ENCODE results near the gene GPRIN3. TPM values are rescaled to one million over a fixed set of nuclear protein-coding genes. Genes with fewer than 3 reads are reported as not detected.

The GPRIN3 gene
- total RNA-seq, 1 donor from 2014 or later, result not detected

- TF ChIP-seq, protein P1, sequence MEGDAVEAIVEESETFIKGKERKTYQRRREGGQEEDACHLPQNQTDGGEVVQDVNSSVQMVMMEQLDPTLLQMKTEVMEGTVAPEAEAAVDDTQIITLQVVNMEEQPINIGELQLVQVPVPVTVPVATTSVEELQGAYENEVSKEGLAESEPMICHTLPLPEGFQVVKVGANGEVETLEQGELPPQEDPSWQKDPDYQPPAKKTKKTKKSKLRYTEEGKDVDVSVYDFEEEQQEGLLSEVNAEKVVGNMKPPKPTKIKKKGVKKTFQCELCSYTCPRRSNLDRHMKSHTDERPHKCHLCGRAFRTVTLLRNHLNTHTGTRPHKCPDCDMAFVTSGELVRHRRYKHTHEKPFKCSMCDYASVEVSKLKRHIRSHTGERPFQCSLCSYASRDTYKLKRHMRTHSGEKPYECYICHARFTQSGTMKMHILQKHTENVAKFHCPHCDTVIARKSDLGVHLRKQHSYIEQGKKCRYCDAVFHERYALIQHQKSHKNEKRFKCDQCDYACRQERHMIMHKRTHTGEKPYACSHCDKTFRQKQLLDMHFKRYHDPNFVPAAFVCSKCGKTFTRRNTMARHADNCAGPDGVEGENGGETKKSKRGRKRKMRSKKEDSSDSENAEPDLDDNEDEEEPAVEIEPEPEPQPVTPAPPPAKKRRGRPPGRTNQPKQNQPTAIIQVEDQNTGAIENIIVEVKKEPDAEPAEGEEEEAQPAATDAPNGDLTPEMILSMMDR (IDR thresholded peaks at IDR 0.05; ENCODE audit: insufficient read depth, low read length, severe bottlenecking), result no peak
- FAIRE-seq, result no peak
- H3K36me3 ChIP-seq (ENCODE audit: control insufficient read depth, insufficient read depth, low read length), result no peaks in the 10 kb centered on the region
Observed at GRCh38 chr4:89242864-89243732, 64.5 kb downstream of the GPRIN3 start.

GRCh38 chr4:89242216-89242615, 65.4 kb downstream of the GPRIN3 start:
- DNase-seq (ENCODE audit: low read depth) (no peak), FAIRE-seq (no peak)
- H3K36me3 ChIP-seq (ENCODE audit: control insufficient read depth, insufficient read depth, low read length), result no peaks in the 10 kb centered on the region
- TF ChIP-seq, protein P1 (IDR thresholded peaks at IDR 0.05; ENCODE audit: insufficient read depth, low read length, severe bottlenecking), result no peak
- no peaks in the 10 kb centered on the region for H3K27me3 ChIP-seq (ENCODE audit: control insufficient read depth, insufficient read depth, low read length)
- H3K4me3 ChIP-seq (ENCODE audit: low read depth, low read length), result no peak overlapping the region

More at GRCh38 chr4:89242864-89243732, 64.5 kb downstream of the GPRIN3 start:
- Histone ChIP-seq H3K27me3 (ENCODE audit: control insufficient read depth, insufficient read depth, low read length) (no peaks in the 10 kb centered on the region), H3K4me3 (ENCODE audit: low read depth, low read length) (no peak overlapping the region)
- no peak for DNase-seq (ENCODE audit: low read depth)

- FAIRE-seq, result no peak
- Histone ChIP-seq H3K4me3 (ENCODE audit: low read depth, low read length) (no peak overlapping the region), H3K36me3 (ENCODE audit: control insufficient read depth, insufficient read depth, low read length) (no peaks in the 10 kb centered on the region), H3K27me3 (ENCODE audit: control insufficient read depth, insufficient read depth, low read length) (no peaks in the 10 kb centered on the region)
- TF ChIP-seq, protein P1 (IDR thresholded peaks at IDR 0.05; ENCODE audit: insufficient read depth, low read length, severe bottlenecking), result no peak
- no peak for DNase-seq (ENCODE audit: low read depth)
Observed at GRCh38 chr4:89230271-89230670, 77.3 kb downstream of the GPRIN3 start.

GRCh38 chr4:89226665-89227574, 80.7 kb downstream of the GPRIN3 start:
- Histone ChIP-seq H3K27me3 (ENCODE audit: control insufficient read depth, insufficient read depth, low read length) (no peaks in the 10 kb centered on the region), H3K36me3 (ENCODE audit: control insufficient read depth, insufficient read depth, low read length) (no peaks in the 10 kb centered on the region), H3K4me3 (ENCODE audit: low read depth, low read length) (peak overlapping the region; percentile 23)
- FAIRE-seq, result peak; percentile 98
- TF ChIP-seq, protein P1 (IDR thresholded peaks at IDR 0.05; ENCODE audit: insufficient read depth, low read length, severe bottlenecking), result peak; percentile 89
- DNase-seq (ENCODE audit: low read depth), result peak; percentile 83

DNA sequence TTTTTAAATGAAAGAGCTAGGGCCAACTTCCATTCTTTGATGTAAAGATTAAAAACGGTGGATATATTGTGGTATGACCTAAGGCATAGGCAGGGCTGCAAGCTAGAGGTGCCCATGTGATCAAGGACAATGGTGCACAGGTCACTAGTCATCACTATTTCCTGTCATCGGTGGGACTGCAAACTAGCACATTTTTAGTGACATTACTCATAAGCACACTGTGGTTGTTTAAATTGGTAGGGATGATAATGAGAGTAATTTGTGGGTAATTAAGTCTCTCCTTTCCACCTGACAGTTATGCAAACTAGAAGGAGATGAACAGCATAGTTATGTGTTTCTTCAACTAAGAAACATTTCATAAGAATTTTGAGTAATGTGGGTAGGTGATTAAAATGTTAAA, 85.4 kb downstream of the GPRIN3 start:
- no peak overlapping the region for H3K4me3 ChIP-seq (ENCODE audit: low read depth, low read length)
- TF ChIP-seq, protein P1 (IDR thresholded peaks at IDR 0.05; ENCODE audit: insufficient read depth, low read length, severe bottlenecking), result no peak
- no peaks in the 10 kb centered on the region for H3K27me3 ChIP-seq (ENCODE audit: control insufficient read depth, insufficient read depth, low read length)
- DNase-seq (ENCODE audit: low read depth), result peak; percentile 35
- H3K36me3 ChIP-seq (ENCODE audit: control insufficient read depth, insufficient read depth, low read length), result no peaks in the 10 kb centered on the region
- no peak for FAIRE-seq
